Stimulated activated CD8-positive, alpha-beta memory T cell treated with anti-CD3 and anti-CD28 coated beads, Interleukin-15, amount 100 ng/mL, for 48 hours (primary cell): ENCODE measurements around the gene ZNF93.
A peak's percentile ranks its signal among the peaks of the same experiment; 100 is the strongest.
"Not testable (repeated sequence)": the region's sequence is repeated elsewhere in the genome, so short reads cannot be mapped to it uniquely, and the experiment has no call there.

ENCODE experiments used
- DNase-seq, 2 donors: peaks; one replicate each; pipeline ENCODE4 v3.0.0-alpha.2; 2020; ENCODE audit warnings: low read depth in 2 of 2

ZNF93 gene

DNA sequence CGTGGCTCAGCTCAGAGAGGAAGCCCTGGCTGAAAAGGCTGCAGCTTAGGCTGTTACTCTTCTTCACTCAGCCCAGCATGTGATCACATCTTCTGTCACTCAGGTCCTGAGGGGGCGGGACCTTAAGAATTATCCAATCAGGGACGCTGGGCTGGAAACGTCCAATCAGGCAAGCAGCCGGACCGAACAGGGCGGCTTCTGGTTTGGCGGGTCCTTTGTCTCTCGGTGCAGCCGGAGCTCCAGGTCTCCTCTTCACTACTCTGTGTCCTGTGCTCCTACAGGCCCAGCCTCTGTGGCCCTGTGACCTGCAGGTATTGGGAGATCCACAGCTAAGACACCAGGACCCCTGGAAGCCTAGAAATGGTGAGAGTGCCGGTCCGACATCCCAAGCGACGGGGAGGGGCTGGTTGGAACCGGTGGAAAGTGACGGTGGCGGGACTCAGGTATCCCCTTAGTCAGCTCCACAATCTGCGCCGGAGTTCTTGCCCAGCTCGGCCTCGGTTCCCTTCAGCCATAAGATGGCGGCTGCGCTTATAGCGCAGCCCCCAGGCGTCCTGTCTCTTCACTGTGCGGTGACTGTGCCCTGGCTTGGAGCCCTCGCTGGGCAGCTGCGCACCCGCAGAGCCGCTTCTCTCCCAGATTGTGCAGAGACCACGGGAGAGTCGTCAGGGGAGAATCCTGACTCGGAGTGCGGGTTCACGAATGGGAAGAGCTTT is at the start of gene ZNF93:
TSS of gene ZNF93 (plus strand) at position 218 of the 716 bp plus-strand sequence. CDS start at position 361, 143 bp downstream.
- DNase-seq = peak; percentile 81 to 85

DNA sequence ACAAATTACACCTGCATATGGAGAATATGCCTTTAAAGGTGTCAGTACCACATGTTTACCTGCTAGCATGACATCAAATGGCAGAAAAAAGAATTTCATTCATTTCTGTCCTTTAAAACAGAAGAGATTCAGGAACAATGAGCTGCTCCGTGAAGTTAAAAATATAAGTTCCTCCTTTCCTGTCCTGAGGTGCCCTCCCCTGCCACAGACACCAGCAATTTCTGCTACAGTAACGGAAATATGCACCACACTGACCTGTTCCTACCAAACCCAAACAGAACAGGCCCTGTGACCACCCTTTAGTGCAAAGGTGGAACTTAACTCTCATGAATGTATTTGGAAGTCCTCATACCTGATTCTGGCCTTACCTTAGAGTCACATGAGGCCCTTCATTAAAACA is 49.0 kb upstream of the ZNF93 start:
- not testable (repeated sequence) for DNase-seq

DNA sequence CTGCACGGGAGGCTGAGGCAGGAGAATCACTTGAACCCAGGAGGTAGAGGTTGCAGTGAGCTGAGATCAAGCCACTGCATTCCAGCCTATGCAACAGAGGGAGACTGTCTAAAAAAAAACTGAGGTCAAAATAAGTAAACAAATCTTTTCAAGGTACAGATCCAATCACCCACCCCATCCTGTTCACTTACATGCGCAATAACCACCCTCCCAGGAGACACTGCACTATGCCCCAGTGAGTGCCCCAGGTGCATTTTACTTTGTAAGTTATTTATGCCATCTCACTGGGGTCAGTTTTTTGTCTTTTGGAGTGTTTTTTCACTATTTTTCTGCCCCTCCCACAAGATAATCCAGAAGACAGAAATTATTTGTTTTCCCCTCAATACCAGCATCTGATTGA is 42.0 kb upstream of the ZNF93 start:
- no peak for DNase-seq

DNA sequence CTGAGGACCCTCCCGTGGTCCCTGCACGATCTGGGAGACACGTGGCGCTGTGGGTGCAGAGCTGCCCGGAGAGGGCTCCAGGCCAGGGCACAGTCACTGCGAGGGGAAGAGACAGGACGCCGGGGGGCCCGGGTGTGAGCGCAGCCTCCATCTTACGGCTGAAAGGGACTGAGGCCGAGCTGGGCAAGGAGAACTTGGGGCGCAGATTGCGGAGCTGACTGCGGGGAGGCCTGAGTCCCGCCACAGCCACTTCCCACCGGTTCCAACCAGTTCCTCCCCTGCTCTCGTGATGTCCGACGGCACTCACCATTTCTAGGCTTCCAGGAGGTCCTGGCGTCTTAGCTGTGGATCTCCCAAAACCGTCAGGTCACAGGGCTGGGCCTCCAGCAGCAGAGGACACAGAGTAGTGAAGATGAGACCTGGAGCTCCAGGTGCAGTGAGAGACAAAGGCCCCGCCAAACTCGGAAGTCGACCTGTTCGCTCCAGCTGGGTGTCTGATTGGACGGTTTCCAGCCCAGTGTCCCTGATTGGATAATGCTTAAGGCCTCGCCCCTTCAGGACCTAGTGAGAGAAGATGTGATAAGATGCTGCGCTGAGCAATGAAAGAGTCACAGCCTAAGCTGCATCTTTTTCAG is 39.9 kb upstream of the ZNF93 start:
- DNase-seq = peak; percentile 13 to 36

DNA sequence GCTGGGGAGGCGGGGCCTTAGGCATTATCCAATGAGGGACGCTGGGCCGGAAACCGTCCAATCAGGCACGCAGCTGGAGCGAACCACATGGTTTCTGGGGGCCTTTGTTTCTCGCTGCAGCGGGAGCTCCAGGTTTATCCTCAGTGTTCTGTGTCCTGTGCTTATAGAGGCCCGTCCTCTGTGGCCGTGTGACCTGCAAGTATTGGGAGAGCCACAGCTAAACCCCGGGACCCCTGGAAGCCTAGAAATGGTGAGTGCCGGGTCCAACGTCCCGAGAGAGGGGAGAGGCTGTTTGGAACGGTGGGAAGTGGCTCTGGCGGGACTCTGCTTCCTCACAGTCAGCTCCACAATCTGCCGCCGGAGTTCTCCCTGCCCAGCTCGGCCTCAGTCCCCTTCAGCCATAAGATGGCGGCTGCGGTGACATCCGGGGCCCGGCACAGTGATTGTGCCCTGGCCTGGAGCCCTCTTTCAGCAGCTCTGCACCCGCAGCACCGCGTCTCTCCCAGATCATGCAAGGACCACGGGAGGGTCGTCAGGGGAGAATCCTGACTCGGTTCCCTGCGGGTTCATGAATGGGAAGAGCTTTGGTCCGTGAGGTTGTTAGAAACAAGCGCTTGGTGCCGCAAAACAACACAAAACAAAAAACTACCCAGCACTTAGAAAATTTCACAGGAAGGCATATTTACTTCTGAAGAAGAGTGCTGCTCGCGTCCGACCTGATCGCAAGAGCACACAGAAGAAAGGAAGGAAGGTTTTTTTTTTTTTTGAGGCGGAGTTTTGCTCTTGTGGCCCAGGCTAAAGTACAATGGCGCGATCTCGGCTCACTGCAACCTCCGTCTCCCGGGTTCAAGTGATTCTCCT is 34.8 kb upstream of the ZNF93 start, which contains the start of gene ZNF253:
TSS of gene ZNF253 (plus strand) at position 133 of the 861 bp plus-strand sequence. CDS start at position 248, 115 bp downstream.
- peak; percentile 92 for DNase-seq

DNA sequence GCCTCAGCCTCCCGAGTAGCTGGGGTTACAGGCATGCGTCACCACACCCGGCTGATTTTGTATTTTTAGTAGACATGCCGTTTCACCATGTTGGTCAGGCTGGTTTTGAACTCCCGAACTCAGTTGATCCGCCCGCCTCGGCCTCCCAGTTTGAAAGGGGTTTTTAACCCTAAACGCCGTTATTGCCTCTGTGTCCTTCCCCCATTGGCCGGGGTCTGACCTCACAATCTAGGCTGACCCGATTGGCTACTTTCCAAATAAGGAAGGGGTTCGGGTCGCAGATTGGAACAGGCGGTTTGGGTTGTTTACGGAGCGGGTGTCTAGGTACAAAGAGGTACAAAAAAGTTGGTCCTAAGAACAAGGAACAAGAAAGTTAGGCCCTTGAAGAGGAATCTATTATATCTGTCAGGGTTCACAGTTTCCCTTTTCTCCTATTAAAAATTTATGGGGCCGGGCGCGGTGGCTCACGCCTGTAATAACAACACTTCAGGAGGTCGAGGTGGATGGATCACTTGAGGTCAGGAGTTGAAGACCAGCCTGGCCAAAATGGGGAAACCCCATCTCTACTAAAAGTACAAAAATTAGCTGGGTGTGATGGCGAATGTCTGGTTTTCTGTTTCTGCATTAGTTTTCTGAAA is 34.0 kb upstream of the ZNF93 start:
- DNase-seq = peak in 1 of 2 donors; percentile 28

DNA sequence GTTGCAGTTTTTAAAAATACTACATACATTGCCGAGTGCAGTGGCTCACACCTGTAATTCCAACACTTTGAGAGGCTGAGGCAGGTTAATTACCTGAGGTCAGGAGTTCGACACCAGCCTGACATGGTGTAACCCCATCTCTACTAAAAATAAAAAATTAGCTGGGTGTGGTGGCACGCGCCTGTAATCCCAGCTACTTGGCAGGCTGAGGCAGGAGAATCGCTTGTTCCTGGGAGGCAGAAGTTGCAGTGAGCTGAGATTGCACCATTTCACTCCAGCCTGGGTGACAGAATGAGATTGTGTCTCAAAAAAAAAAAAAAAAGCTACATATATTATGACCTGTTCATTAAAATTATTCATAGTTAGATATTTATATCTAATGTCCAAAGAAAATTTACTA is 30.7 kb upstream of the ZNF93 start:
- DNase-seq = not testable (repeated sequence)

DNA sequence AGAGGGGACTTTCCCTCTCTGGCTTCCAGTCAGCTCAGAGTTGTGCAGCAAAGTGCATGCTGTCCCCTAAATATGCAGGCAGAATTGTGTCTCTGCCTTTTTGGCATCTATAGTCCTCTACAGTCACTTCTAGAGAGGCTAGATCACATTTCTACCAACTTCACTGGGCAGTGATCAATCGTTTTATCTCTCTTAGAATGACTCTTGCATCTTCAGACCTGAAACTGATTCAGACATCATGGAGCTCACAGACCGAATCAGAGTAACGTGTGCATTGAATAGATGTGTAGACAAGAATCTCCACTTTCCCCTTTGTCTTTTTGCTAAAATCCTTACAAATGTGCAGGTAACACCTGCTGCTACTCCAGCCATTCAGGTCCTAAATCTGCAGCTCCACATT is 28.8 kb upstream of the ZNF93 start:
- no peak for DNase-seq

DNA sequence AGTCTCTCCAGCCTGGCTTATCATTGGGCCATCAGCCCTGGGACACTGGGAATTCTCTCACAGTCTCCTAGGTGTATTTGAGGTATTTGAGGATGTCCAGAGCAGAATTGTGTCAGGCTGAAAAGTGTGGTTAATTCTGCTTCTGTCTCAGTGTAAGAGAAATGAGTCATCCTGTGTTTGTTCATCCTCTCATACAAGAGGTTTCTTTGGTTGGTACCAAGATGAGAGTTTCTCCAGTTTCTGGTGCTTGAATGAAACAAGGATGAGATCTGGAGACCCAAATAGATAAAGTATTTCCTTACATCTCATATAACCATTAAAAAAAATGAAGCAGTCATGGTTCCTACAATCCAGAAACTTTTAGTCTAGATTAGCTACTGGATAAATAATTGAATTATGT is 27.4 kb upstream of the ZNF93 start:
- no peak for DNase-seq

DNA sequence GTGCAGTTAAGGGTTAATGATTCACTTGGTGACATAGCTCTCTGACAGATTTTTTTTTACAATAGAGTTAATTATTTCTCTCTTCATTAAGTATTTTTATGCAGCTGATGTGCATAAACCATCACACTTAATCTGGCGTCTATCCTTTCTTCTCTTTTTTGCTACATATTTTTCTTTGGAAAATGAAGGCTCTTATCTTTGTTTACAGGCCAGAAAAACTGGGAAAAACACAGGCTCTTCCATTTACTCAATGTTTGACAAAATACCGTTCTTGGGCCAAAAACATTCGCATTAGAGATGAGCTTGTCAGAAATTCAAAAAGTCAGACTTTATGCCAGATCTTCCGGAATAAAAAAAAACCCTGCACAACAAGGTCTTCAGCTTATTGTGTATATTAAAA is 23.0 kb upstream of the ZNF93 start:
- DNase-seq = no peak

DNA sequence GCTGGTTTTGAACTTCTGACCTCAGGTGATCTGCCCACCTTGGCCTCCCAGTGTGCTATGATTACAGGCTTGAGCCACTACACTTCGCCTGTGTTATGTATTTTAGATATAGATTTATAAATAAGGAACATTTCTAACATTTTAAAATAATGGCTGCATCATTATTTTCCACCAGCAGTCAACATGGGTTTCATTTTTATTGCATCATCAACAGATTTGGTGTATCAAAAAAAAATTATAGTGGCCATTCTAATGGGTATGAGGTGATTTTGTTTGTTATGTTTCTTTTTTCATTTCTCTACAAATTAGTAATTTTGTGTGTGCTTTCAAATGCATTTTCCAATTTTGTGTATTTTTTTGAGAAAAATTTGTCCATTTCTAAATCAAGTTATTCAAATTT is 16.2 kb upstream of the ZNF93 start:
- DNase-seq = no peak

DNA sequence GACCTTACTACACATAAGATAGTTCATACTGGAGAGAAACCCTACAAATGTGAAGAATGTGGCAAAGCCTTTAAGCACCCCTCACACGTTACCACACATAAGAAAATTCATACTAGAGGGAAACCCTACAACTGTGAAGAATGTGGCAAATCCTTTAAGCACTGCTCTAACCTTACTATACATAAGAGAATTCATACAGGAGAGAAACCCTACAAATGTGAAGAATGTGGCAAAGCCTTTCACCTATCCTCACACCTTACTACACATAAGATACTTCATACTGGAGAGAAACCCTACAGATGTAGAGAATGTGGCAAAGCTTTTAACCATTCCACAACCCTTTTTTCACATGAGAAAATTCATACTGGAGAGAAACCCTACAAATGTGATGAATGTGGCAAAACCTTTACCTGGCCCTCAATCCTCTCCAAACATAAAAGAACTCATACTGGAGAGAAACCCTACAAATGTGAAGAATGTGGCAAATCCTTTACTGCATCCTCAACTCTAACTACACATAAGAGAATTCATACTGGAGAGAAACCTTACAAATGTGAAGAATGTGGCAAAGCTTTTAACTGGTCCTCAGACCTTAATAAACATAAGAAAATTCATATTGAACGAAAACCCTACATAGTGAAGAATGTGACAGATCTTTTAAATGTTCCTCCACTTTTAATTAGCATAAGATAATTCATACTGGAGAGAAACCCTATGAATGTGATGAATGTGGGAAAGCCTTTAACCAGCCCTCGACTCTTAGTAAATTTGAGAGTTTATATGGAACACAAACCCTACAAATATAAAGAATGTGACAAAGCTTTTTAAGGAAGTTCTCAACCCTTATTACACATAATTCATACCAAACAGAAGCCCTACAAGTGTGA is 8.4 kb upstream of the ZNF93 start:
- not testable (repeated sequence) for DNase-seq

DNA sequence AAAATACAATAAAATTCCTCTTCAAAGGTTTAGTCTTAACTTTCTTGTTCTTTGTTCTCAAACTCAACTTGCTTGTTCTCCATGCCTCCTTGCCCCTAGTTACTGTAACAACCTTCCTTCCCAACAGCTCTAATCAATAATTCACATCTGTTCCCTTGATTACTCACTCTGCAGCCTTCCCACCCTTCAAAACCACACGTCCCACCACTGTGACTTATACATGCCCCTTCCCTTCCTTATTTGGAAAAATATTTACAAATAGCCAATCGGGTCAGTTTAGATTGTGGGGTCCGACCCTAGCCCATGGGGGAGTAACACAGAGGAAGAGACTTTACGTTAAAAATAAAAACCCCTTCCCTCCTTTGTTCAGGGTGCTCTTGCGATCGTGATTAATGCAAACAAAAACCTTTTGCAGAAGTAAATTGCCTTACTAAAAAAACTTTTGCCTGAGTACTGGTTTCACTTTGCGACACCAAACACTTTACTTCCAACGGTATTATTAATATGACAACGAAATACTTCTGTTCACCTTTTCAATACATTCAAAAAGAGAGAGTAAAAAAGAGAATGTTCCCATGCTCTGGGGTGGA is 512 bp upstream of the ZNF93 start:
- DNase-seq = no peak

DNA sequence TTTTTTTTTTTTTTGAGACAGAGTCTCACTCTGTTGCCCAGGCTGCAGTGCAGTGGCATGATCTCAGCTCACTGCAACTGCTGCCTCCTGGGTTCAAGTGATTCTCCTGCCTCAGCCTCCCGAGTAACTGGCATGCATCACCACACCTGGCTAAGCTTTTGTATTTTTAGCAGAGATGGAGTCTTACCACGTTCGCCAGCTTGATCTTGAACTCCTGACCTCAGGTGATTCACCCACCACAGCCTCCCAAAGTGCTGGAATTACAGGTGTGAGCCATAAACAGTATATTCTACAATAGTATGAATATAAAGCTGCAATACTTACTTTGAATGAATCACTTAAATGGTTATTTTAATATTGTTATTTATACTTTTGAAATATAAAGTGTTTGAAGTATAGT is 6.8 kb downstream of the ZNF93 start:
- DNase-seq = not testable (repeated sequence)

DNA sequence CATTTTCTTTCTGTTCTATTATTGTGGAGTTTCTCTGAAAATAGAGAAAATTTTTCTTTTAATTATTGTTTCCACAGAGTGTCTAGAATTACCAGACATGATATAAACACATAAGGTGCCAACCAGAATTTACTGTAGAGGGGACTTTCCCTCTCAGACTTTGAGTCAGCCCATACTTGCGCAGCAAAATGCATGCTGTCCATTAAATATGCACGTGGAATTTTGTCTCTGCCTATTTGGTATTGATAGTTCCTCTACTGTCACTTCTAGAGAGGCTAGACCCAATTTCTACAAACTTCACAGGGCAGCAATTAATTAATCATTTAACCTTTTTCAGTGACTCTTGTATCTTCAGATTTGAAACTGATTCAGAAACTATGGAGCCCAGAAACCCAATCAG is 8.9 kb downstream of the ZNF93 start:
- no peak for DNase-seq

DNA sequence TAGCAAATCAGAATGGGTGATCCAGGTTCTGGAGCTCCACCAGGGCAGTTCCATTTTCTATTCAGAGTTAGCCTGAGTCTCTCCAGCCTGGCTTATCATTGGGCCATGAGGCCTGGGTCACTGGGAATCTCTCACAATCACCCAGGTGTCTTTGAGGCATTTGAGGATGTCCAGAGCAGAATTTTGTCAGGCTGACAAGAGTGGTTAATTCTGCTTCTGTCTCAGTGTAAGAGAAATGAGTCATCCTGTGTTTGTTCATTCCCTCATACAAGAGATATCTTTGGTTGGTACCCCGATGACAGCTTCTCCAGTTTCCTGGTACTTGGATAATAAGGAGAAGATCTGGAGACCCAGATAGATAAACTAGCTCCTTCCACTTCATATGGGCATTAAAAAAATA is 10.4 kb downstream of the ZNF93 start:
- no peak for DNase-seq

DNA sequence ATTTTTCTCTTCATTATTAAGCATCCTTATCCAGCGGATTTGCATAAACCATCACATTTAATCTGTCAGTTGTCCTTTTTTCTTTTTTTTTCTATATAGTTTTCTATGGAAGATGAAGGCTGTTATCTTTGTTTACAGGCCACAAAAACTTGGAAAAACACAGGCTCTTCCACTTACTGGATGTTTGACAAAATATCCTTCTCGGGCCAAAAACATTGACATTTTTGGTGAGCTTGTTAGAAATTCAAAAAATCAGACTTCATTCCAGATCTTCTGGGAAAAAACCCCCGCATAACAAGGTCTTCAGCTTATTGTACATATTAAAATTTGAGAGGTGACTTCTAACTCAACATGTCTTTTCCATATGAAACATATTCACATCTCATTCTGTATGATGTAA is 13.8 kb downstream of the ZNF93 start:
- no peak for DNase-seq

DNA sequence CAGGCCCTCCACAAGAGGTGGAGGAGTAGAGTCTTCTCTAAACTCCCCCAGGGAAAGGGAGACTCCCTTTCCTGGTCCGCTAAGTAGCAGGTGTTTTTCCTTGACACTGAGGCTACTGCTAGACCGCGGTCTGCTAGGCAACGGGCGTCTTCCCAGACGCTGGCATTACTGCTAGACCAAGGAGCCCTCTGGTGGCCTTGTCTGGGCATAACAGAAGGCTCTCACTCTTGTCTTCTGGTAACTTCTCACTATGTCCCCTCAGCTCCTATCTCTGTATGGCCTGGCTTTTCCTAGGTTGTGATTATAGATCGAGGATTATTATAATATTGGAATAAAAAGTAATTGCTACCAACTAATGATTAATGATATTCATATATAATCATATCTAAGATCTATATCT is 29.7 kb downstream of the ZNF93 start:
- DNase-seq = not testable (repeated sequence)

DNA sequence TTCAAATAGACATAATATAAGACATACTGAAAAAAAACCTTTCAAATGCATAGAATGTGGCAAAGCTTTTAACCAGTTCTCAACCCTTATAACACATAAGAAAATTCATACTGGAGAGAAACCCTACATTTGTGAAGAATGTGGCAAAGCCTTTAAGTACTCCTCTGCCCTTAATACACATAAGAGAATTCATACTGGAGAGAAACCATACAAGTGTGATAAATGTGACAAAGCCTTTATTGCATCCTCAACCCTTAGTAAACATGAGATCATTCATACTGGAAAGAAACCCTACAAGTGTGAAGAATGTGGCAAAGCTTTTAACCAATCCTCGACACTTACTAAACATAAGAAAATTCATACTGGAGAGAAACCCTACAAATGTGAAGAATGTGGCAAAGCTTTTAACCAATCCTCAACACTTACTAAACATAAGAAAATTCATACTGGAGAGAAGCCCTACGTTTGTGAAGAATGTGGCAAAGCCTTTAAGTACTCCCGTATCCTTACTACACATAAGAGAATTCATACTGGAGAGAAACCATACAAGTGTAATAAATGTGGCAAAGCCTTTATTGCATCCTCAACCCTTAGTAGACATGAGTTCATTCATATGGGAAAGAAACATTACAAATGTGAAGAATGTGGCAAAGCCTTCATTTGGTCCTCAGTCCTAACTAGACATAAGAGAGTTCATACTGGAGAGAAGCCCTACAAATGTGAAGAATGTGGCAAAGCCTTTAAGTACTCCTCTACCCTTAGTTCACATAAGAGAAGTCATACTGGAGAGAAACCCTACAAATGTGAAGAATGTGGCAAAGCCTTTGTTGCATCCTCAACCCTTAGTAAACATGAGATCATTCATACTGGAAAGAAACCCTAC is 32.9 kb downstream of the ZNF93 start:
- not testable (repeated sequence) for DNase-seq

DNA sequence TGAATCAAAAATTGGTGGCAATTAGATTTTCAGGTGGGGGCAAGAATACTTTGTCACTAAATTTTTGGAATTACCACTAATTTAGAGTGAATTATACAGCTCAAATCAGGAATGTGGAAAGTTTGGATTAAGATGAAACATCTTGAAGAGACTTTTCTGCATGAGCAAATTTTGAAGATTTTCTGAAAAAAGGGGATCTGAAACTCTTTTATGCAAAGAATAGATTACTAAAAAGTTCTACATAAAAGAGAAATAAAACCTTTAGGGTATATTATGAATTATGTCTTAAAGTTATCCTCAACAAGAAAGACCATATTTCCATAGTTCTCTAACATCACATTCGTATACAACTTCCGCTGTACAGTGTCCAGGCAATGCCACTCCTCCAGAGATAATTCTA is 36.7 kb downstream of the ZNF93 start:
- no peak for DNase-seq
